Fibroblast of mammary gland (primary cell): Measurements from ENCODE around the gene MYH2.

ENCODE experiments used
- DNase-seq: peaks from one replicate; pipeline ENCODE4 v3.0.0-alpha.2; 2010; ENCODE audit warnings: low read depth
- H3K4me3 ChIP-seq: 2 replicates; pipeline ENCODE4 v1.5.1; 2011; ENCODE audit warnings: low read depth, mild to moderate bottlenecking, low read length, moderate library complexity; ENCODE audit not compliant: control insufficient read depth
- CTCF ChIP-seq: conservative IDR thresholded peaks from 2 replicates; pipeline ENCODE4 v1.5.1; 2011; ENCODE audit warnings: low read depth, low read length, inconsistent platforms; ENCODE audit not compliant: control insufficient read depth, insufficient read depth

The MYH2 gene

GRCh38 chr17:10492004-10492403 is 57.5 kb downstream of the MYH2 start:
- no peak overlapping the region for H3K4me3 ChIP-seq
- TF ChIP-seq CTCF: no peak
- no peak for DNase-seq

GRCh38 chr17:10482252-10482651 is 67.2 kb downstream of the MYH2 start:
- H3K4me3 ChIP-seq: no peak overlapping the region
- DNase-seq: no peak

GRCh38 chr17:10477701-10478100 is 71.8 kb downstream of the MYH2 start:
- DNase-seq: no peak
- no peak overlapping the region for H3K4me3 ChIP-seq
- no peak for TF ChIP-seq CTCF

More at GRCh38 chr17:10482252-10482651, 67.2 kb downstream of the MYH2 start:
- TF ChIP-seq CTCF: no peak

GRCh38 chr17:10474536-10474935 is 74.9 kb downstream of the MYH2 start:
- H3K4me3 ChIP-seq: no peak overlapping the region
- DNase-seq: peak; percentile 58
- TF ChIP-seq CTCF: no peak

GRCh38 chr17:10471858-10472257 is 77.6 kb downstream of the MYH2 start:
- TF ChIP-seq CTCF: no peak
- H3K4me3 ChIP-seq: no peak overlapping the region
- DNase-seq: peak; percentile 75
